ENCODE measurements around the gene VSNL1.

DNA sequence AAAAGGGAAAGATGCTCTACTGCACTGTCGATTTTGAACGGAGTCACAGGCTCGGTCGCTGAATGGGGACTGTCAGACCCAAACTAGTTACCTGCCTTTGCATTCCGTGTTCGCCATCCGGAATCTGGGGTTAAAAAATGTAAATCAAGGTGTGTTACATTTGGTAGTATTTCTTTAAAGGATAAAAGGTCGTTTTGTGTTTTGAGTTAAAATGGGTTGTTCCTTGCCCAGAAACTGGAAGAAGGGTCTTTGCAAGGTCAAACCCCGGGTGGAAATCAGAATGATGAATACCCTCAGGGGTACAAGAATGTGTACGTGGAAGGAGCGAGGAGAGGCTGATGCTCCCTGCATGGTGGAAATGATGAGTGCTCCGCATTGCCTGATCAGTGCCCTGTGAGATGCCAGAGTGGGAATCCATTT, 1.0 kb downstream of the VSNL1 start:
- TF ChIP-seq, protein P1, sequence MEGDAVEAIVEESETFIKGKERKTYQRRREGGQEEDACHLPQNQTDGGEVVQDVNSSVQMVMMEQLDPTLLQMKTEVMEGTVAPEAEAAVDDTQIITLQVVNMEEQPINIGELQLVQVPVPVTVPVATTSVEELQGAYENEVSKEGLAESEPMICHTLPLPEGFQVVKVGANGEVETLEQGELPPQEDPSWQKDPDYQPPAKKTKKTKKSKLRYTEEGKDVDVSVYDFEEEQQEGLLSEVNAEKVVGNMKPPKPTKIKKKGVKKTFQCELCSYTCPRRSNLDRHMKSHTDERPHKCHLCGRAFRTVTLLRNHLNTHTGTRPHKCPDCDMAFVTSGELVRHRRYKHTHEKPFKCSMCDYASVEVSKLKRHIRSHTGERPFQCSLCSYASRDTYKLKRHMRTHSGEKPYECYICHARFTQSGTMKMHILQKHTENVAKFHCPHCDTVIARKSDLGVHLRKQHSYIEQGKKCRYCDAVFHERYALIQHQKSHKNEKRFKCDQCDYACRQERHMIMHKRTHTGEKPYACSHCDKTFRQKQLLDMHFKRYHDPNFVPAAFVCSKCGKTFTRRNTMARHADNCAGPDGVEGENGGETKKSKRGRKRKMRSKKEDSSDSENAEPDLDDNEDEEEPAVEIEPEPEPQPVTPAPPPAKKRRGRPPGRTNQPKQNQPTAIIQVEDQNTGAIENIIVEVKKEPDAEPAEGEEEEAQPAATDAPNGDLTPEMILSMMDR (IDR thresholded peaks at IDR 0.05; ENCODE audit: low read length), result no peak
- TF ChIP-seq EZH2 (IDR thresholded peaks at IDR 0.05; ENCODE audit: borderline replicate concordance, low read length), result no peak
